ENCODE results near the gene OR4K5.
"Not testable (repeated sequence)": the region's sequence is repeated elsewhere in the genome, so short reads cannot be mapped to it uniquely, and the experiment has no call there.

Gene OR4K5

DNA sequence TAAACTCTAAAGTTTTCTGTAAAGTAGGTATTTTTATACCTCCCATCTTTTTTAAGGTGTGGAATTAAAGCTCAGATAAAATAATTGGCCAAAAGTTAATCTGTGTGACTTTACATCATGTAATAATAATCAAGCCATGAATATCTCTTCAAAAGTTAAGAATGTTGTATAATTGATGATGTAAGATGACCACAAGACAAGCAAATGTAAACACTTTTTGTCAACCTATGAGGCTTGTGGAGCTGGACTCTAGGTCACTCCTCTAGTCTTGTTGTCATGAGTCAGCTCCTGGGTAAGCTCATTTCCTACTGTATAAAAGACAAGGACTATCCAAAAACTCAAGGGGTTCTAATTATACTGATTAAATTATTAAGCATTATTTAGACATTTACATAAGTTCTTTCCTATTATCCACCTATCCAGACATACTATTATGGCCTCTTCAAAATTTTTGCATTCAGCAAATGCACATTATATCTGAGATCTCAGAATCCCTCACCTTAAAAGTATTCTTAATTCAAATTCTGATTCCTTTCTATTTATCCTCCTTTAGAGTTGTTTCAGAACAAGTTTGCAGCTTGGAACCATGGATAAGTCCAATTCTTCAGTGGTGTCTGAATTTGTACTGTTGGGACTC, at the start of gene OR4K5:
Gene OR4K5, plus strand, starts transcription at position 587 of the 637 bp plus-strand sequence. Its CDS starts 0 bp downstream, at position 587.
- no peak for DNase-seq (ENCODE audit: low spot score)

- no peak for DNase-seq (ENCODE audit: low spot score)
These were observed 47.2 kb upstream of the OR4K5 start for GRCh38 chr14:19873178-19873577.

DNA sequence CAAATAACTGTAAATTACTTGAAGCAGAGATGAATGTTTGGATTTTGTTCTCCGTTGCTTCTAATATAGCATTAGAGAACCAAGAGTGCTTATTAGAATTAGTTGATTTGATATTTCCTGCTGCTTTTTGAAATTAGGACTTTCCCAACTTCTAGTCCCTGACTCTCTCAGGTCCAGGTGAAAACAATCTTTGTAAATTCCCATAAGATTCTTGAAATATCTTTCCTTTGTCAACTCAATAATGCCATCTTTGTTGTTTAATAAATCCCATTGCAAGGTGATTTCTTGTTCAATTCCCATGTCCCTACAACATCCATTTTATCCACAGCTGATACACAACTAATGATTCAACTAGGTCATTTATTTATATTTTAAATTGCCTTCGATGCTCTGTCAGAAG, 45.6 kb upstream of the OR4K5 start, which contains the start of gene OR4K2:
Gene OR4K2, plus strand, starts transcription at position 301 of the 400 bp plus-strand sequence. CDS start 1,126 bp downstream, outside the sequence.
- no peak for DNase-seq (ENCODE audit: low spot score)

DNA sequence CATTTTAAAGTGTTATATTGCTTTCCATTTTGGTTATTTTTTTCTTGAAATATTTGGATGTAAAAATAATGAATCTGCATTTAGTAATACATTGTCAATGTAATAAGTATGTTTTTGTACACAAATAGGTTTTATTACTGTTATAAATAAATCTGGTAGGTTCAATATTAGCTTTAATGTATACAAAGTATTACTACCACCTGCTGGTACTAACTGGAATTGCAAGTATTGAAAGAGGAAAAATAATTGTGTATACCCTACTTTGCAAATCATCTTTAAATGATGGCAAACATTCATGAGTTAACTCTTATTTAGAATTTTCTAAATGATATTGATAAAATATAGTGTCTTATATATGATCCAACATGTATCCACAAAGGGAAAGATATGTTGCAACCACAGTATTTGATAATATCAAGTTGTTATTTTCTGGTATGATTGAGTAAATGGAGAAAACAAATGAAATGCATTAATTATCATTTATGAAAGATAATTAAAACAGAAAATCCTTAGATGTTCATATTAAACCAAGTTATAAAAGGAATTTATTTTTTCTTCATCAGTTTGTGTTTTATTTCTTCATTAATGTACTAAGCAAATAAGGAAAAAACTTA, 42.3 kb upstream of the OR4K5 start:
- DNase-seq (ENCODE audit: low spot score), result peak; percentile 50

DNA sequence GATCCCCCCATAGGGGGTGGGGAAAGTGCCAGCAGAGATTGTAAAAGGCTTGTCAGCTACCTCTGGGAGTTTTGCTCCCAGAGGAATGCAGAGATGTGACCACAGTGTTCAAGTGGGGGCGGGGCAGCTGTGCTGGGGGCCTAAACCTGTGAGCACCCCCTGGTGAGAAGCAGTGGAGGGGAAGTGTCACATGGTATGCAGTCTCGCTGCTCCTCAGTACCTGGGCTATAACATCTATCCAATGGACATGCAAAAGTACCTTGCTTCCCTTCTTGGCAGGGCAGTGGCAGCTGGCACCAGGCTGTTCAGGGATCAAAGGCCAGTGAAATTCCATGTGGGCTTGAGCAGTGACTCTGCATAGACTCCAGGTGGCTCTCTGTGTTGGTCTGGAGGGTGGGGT, 25.1 kb upstream of the OR4K5 start:
- no peak for DNase-seq (ENCODE audit: low spot score)

- no peak for DNase-seq (ENCODE audit: low spot score)
These were observed 19.4 kb upstream of the OR4K5 start for GRCh38 chr14:19900999-19901398.

DNA sequence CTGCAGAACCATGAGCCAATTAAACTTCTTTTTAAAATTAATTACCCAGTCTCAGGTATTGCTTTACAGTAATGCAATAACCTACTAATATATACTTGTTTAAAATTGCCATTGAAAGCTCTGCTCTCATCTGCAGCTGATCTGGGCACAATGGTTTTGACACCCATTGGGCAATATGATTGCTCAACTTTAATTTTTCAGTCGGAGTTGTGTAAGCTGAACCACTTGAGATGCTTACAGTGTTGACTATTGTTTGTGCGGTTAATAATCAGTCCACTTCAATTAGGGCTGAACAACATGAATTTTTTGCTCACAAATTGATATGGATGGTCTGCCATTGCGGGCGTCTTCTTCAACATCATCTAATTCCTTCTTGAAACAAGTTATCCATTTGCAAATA, 18.0 kb upstream of the OR4K5 start:
- DNase-seq (ENCODE audit: low spot score), result no peak

GRCh38 chr14:19906665-19907064, 13.7 kb upstream of the OR4K5 start:
- DNase-seq (ENCODE audit: low spot score), result no peak

- DNase-seq (ENCODE audit: low spot score), result no peak
These were observed 9.3 kb upstream of the OR4K5 start for GRCh38 chr14:19911114-19911513.

DNA sequence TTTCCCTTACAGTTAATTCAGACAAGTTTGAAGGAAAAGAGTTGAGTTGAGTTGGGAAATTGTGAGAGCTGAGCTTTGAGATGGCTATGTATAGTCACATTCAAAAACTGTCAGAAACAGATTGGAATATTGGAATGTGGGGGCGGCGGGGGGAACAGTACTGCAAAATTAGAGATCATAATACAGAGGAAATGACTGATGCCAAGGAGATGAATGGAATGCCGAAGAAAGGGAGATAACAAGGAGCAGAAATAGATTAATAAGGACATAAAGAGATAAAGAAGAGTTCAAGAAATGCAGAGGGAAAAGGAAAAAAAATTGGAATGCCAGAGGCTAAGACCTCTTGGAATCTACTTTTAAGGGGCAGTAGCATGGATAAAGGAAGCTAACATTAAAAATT, 3.2 kb upstream of the OR4K5 start:
- DNase-seq (ENCODE audit: low spot score), result no peak

DNA sequence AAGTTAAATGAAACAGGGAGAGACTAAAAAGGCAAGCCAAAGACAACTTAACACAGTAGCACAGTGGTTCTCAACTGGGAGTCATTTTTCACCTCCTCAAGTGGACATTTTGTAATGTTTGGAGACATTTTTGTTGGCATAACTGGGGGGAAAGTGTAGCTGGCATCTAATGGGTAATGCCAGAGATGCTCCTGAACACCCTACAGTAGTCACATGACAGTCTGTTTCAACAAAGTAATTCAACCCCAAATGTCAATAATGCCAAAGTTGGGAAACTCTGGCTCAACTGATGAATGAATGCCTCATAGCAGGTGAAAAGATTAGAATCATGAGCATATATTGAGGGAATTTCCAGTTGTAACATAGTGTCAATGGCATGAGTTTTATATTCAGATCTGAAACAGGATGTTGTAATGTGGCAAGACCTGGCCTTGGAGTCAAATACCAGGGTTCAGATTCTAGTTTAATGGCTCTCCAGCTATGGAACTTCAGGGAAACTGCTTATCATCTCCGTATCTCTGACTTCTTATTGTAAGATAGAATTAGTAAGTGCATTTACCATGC, 2.4 kb upstream of the OR4K5 start:
- no peak for DNase-seq (ENCODE audit: low spot score)

DNA sequence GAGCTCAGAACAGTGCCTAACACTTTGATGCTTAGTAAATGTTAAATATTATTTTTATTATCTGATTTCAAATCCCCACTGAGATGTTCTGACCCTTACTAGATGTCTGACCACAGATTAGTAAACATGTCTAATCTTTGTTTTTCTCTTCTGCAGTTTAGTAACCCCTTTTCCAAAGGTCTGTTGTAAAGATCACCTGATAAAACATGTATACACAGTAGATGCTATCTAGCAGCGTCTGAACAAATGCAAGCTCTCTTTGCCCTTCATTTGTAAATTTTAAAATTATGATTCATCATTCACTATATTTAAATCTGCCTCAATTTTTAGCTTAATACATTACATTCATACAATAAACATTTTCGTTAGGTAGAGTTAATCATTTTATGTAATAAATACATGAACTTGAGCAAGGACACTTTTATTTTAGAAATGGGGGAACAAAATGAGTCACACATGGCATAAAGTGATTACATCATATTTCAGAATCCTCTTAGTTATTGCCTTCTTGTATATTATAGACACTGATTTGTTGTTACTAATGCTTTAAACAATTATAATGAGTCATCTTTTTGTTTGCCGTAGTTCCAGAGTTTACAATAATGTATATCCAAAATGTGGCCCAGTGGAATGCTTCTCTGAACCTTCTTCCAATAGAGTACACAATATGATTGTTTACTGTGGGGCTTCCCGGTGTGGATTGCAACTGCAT, 1.7 kb upstream of the OR4K5 start:
- no peak for DNase-seq (ENCODE audit: low spot score)

DNA sequence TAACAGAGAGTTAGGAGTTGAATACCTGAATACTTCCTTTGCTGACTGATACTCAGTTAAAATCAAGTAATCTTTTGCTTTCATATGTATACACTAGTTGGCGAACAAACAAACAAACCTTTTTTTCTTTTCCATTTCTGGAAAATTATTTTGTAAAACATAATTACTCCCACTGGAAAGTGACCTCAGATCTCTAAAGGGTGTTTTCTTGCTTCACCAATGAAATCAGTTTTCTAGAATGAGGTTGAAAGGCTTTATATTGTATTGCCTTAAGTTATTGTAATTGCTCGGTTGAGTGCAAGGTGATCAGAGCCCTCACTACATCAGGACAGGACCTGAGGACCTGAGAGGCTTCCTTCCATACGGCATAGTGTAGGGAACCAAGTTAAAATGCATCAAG, 10.2 kb downstream of the OR4K5 start, which contains the start of gene OR4K1:
Gene OR4K1, plus strand, starts transcription at position 301 of the 400 bp plus-strand sequence. CDS start 4,750 bp downstream, outside the sequence.
- no peak for DNase-seq (ENCODE audit: low spot score)

DNA sequence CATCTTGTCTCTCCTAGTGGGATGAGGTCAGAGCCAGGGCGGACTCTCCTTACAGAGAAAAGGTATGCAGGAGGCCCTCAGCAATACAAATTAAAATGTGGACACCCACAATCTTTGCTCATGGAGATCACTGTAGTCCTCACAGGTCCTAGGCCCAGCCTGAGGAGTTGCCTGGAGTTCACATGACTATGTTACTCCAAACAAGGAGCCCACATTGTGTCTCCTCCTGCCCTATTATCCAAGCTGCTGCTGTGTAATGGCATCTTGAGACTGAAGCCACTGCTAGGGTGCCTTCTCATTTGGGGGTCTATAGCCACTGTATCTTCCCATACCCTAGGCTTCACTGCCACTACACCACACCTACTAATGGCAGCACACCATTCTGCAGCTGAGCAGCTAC, 21.3 kb downstream of the OR4K5 start:
- no peak for DNase-seq (ENCODE audit: low spot score)

- no peak for DNase-seq (ENCODE audit: low spot score)
These were observed 27.1 kb downstream of the OR4K5 start for GRCh38 chr14:19947413-19948090.

DNA sequence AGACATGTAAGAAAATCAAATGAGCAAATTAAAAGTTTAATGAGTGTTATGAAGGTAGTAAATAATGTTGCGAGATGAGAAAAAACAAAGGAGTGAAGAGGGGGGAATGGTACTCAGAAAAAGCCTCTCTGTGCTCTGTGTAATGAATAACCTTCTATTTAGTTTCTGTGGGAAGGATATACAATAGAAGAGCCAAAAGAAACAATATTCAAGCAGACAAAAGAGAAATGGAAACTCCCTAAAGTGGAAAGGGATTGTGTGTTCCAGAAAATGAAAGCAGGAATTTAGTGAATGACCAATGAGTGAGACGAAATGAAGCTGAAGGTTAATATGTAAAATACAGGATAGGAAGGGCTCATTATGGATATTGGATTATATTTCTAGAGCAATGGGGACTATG, 28.8 kb downstream of the OR4K5 start:
- peak; percentile 9 for DNase-seq (ENCODE audit: low spot score)

DNA sequence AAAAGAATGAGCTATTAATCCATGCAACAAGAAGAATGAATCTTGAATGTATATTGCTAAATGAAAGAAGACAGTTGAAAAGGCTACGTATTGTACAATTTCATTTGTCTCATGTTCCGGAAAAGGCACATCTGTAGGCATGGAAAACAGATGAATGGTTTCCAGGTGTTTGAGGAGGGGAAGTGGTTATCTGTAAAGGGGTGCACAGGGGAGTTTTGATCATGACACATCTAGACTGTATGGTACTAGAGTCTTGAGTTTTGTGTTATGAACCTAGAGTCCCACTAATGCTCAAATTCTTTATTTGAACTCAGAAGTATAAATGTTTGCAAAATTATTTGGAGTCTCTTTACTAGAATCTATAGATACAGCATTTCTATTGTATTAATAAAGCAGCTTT, 49.3 kb downstream of the OR4K5 start:
- DNase-seq (ENCODE audit: low spot score), result not testable (repeated sequence)
